ENCODE data around the gene RAET1G. TPM values are rescaled to one million over a fixed set of nuclear protein-coding genes. Genes with fewer than 3 reads are reported as not detected.
A peak's percentile ranks its signal among the peaks of the same experiment; 100 is the strongest.
"Not testable (repeated sequence)": the region's sequence is repeated elsewhere in the genome, so short reads cannot be mapped to it uniquely, and the experiment has no call there.

Gene RAET1G, protein sequence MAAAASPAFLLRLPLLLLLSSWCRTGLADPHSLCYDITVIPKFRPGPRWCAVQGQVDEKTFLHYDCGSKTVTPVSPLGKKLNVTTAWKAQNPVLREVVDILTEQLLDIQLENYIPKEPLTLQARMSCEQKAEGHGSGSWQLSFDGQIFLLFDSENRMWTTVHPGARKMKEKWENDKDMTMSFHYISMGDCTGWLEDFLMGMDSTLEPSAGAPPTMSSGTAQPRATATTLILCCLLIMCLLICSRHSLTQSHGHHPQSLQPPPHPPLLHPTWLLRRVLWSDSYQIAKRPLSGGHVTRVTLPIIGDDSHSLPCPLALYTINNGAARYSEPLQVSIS
- 0.04 TPM for polyA plus RNA-seq (2013, experiment 1 of 2)
- polyA plus RNA-seq (2013, experiment 2 of 2), result not detected

DNA sequence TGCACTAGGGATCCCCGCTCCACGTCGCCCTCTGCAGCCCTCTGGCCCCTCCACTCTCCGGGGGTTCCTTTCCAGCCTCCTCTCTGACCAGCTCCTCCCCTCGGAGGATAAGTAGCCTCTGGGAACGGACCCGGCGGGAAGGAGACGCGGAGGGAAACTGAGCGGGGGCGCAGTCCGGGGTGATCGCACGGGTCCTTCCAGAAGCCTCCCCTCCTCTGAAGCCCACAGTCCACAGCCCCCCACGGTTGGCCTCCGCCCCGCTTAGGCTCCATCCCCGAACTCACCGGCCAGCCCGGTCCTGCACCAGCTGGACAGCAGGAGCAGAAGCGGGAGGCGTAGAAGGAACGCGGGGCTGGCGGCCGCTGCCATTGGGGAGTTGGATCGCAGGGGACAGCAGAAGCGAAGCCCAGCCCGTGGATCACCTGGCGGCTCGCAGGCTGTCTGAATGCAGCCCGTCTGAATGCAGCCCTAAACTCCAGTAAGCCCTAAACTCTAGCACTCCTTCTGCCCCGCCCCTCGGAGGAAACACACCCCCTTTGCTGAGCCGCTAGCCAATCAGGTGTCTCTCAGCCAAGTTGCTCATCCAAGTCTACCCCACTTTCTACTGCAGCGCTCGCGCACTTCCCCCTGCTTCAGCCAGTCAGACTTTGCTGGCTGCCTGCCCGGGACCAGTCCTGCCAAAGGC lies at the start of gene RAET1G:
RAET1G (minus strand) TSS at position 480 of the 685 bp plus-strand sequence; CDS start at position 369, 111 bp downstream.
- peak within 1 kb of the TSS; percentile 91 for H3K4me2 ChIP-seq (ENCODE audit: insufficient read depth, low read length, poor library complexity, severe bottlenecking)
- H3K23ac ChIP-seq (ENCODE audit: low read depth, low read length, poor library complexity), result peak within 1 kb of the TSS; percentile 75
- H2AK5ac ChIP-seq (ENCODE audit: low read depth, low read length), result no peak within 1 kb of the TSS
- peak within 1 kb of the TSS; percentile 56 to 82 for H3K4me3 ChIP-seq (ENCODE audit: low read length in 2 of 2)
- peak within 1 kb of the TSS; percentile 36 for H2BK120ac ChIP-seq (ENCODE audit: low read depth, low read length)
- H3K27ac ChIP-seq (replicated peaks; ENCODE audit: low read length), result no peak within 1 kb of the TSS
- DNase-seq (ENCODE audit: low spot score), result peak; percentile 82
- H2BK15ac ChIP-seq (ENCODE audit: low read length), result no peak within 1 kb of the TSS
- peaks cover 27 to 73% (median 59%) of the 10 kb centered on the region in 3 experiments for H3K27me3 ChIP-seq (ENCODE audit: control insufficient read depth in 3 of 3, insufficient read depth in 3 of 3, low read depth in 1 of 3, low read length in 3 of 3)
- peak within 1 kb of the TSS; percentile 51 for H3K18ac ChIP-seq (ENCODE audit: low read length)
- WGBS, 2 donors (ENCODE audit: extremely low coverage in 2 of 2, insufficient read length in 2 of 2, insufficient replicate concordance in 1 of 2), result no CpG with 5 or more reads among the region's 40 CpGs
- peak within 1 kb of the TSS; percentile 47 for H3K14ac ChIP-seq (ENCODE audit: low read length)
- no peak within 1 kb of the TSS for H4K91ac ChIP-seq (ENCODE audit: low read depth, low read length, poor library complexity)
- no peak within 1 kb of the TSS for H2BK5ac ChIP-seq (ENCODE audit: low read length)
- peak within 1 kb of the TSS; percentile 63 for H3K9ac ChIP-seq (ENCODE audit: low read depth, low read length, poor library complexity)
- H3K4ac ChIP-seq (ENCODE audit: low read length), result no peak within 1 kb of the TSS
- no peaks in the 10 kb centered on the region for H3K36me3 ChIP-seq (replicated peaks in 1 of 2; ENCODE audit: control insufficient read depth in 2 of 2, insufficient read depth in 2 of 2, low read length in 2 of 2)
- H3K79me1 ChIP-seq (ENCODE audit: low read depth, low read length), result no peaks in the 10 kb centered on the region
- H4K8ac ChIP-seq (ENCODE audit: low read depth, low read length), result no peak within 1 kb of the TSS
- H3K4me1 ChIP-seq (ENCODE audit: control insufficient read depth in 2 of 2, insufficient read depth in 1 of 2, low read depth in 1 of 2, low read length in 2 of 2), result peaks cover 5 to 8% of the 10 kb centered on the region in 2 donors
- peak within 1 kb of the TSS; percentile 98 for H2AFZ ChIP-seq (ENCODE audit: low read length)
- peaks cover 2 to 5% of the 10 kb centered on the region in 2 donors for H3K9me3 ChIP-seq (replicated peaks in 1 of 2; ENCODE audit: control insufficient read depth in 2 of 2, insufficient read depth in 1 of 2, low read depth in 1 of 2, low read length in 2 of 2)
- H2BK12ac ChIP-seq (ENCODE audit: low read length), result no peak within 1 kb of the TSS

DNA sequence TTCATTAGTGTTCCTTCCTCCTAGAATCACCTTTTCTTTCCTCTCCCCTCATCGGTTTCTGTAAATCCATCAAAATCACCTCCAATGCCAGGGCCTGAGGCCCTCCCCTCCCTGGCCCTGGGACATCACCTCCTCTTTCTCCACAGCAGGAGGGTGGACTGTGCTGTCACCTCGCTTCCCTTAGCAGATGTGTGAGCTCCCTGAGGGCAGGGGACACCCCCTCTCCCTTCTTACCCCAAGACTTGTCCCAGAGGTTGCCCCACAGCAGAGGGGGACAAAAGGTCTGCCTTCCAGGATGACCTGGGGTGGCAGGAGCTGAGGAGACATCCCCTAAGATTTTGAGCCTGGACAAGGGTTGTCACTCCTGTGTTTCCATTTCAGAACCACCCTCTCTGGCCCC lies 46.7 kb upstream of the RAET1G start:
- H3K23ac ChIP-seq (ENCODE audit: low read depth, low read length, poor library complexity), result no peak overlapping the region
- no peak overlapping the region for H2AFZ ChIP-seq (ENCODE audit: low read length)
- no peaks in the 10 kb centered on the region for H3K9me3 ChIP-seq (replicated peaks in 1 of 2; ENCODE audit: control insufficient read depth in 2 of 2, insufficient read depth in 1 of 2, low read depth in 1 of 2, low read length in 2 of 2)
- no peak for DNase-seq (ENCODE audit: low spot score)
- no peaks in the 10 kb centered on the region for H3K79me1 ChIP-seq (ENCODE audit: low read depth, low read length)
- H3K4me1 ChIP-seq (ENCODE audit: control insufficient read depth in 2 of 2, insufficient read depth in 1 of 2, low read depth in 1 of 2, low read length in 2 of 2), result peaks cover 4 to 8% of the 10 kb centered on the region in 2 donors
- H3K27ac ChIP-seq (replicated peaks; ENCODE audit: low read length), result no peak overlapping the region
- H3K4me3 ChIP-seq (ENCODE audit: low read length in 2 of 2), result no peak overlapping the region
- H4K91ac ChIP-seq (ENCODE audit: low read depth, low read length, poor library complexity), result no peak overlapping the region
- H2BK5ac ChIP-seq (ENCODE audit: low read length), result no peak overlapping the region
- no CpG with 5 or more reads among the region's 2 CpGs for WGBS, 2 donors (ENCODE audit: extremely low coverage in 2 of 2, insufficient read length in 2 of 2, insufficient replicate concordance in 1 of 2)
- H3K36me3 ChIP-seq (replicated peaks in 1 of 2; ENCODE audit: control insufficient read depth in 2 of 2, insufficient read depth in 2 of 2, low read length in 2 of 2), result no peaks in the 10 kb centered on the region
- H2BK120ac ChIP-seq (ENCODE audit: low read depth, low read length), result no peak overlapping the region
- H3K14ac ChIP-seq (ENCODE audit: low read length), result no peak overlapping the region
- no peak overlapping the region for H4K8ac ChIP-seq (ENCODE audit: low read depth, low read length)
- H2BK15ac ChIP-seq (ENCODE audit: low read length), result no peak overlapping the region
- H3K4ac ChIP-seq (ENCODE audit: low read length), result no peak overlapping the region
- H3K9ac ChIP-seq (ENCODE audit: low read depth, low read length, poor library complexity), result no peak overlapping the region
- no peak overlapping the region for H2AK5ac ChIP-seq (ENCODE audit: low read depth, low read length)
- no peak overlapping the region for H3K18ac ChIP-seq (ENCODE audit: low read length)
- peaks cover 7 to 61% (median 40%) of the 10 kb centered on the region in 3 experiments for H3K27me3 ChIP-seq (ENCODE audit: control insufficient read depth in 3 of 3, insufficient read depth in 3 of 3, low read depth in 1 of 3, low read length in 3 of 3)
- no peak overlapping the region for H2BK12ac ChIP-seq (ENCODE audit: low read length)
- no peak overlapping the region for H3K4me2 ChIP-seq (ENCODE audit: insufficient read depth, low read length, poor library complexity, severe bottlenecking)

DNA sequence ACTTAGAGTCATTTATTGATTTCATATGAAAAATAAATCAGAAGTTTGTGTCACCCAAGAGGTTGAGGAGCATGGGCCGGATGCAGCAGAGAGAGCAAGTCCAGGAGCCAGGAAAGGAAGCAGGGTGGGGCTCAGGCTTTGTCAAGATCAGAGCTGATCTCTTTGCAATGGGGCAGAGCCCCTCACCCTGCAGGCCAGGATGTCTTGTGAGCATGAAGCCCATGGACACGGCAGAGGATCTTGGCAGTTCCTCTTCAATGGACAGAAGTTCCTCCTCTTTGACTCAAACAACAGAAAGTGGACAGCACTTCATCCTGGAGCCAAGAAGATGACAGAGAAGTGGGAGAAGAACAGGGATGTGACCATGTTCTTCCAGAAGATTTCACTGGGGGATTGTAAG lies 46.0 kb upstream of the RAET1G start:
- DNase-seq (ENCODE audit: low spot score); H3K9ac ChIP-seq (ENCODE audit: low read depth, low read length, poor library complexity); H3K36me3 ChIP-seq (replicated peaks in 1 of 2; ENCODE audit: control insufficient read depth in 2 of 2, insufficient read depth in 2 of 2, low read length in 2 of 2); H2BK5ac ChIP-seq (ENCODE audit: low read length); H3K23ac ChIP-seq (ENCODE audit: low read depth, low read length, poor library complexity); H3K14ac ChIP-seq (ENCODE audit: low read length); H3K18ac ChIP-seq (ENCODE audit: low read length); H3K4me3 ChIP-seq (ENCODE audit: low read length in 2 of 2); H3K4me1 ChIP-seq (ENCODE audit: control insufficient read depth in 2 of 2, insufficient read depth in 1 of 2, low read depth in 1 of 2, low read length in 2 of 2); H3K4me2 ChIP-seq (ENCODE audit: insufficient read depth, low read length, poor library complexity, severe bottlenecking); H2AK5ac ChIP-seq (ENCODE audit: low read depth, low read length); H2AFZ ChIP-seq (ENCODE audit: low read length); H3K27ac ChIP-seq (replicated peaks; ENCODE audit: low read length); H4K8ac ChIP-seq (ENCODE audit: low read depth, low read length); H3K4ac ChIP-seq (ENCODE audit: low read length); H3K79me1 ChIP-seq (ENCODE audit: low read depth, low read length); H2BK120ac ChIP-seq (ENCODE audit: low read depth, low read length); H2BK12ac ChIP-seq (ENCODE audit: low read length); H2BK15ac ChIP-seq (ENCODE audit: low read length); H3K9me3 ChIP-seq (replicated peaks in 1 of 2; ENCODE audit: control insufficient read depth in 2 of 2, insufficient read depth in 1 of 2, low read depth in 1 of 2, low read length in 2 of 2); H4K91ac ChIP-seq (ENCODE audit: low read depth, low read length, poor library complexity): not testable (repeated sequence)
- WGBS, 2 donors (ENCODE audit: extremely low coverage in 2 of 2, insufficient read length in 2 of 2, insufficient replicate concordance in 1 of 2), result no CpG with 5 or more reads among the region's 2 CpGs
- peaks cover 15 to 64% (median 46%) of the 10 kb centered on the region in 3 experiments for H3K27me3 ChIP-seq (ENCODE audit: control insufficient read depth in 3 of 3, insufficient read depth in 3 of 3, low read depth in 1 of 3, low read length in 3 of 3)

DNA sequence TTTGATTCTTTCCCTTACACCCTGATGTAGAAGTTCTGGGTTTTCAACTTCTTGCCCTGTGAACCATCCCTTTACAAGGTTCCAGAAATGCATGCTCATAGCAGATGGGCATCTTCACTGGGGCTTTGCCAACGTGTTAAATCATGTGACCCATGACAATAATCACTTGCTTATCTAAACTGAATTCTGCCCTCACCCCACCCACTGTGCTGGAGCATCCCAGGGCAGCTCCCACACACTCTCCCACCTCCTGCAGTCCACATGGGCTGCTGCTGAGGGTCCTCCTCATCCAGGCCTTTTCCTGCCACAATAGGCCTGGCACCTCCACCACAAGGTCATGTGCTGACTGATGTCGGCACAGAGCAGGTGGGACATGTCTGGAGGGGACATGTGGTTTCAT lies 45.1 kb upstream of the RAET1G start:
- not testable (repeated sequence) for H3K27ac ChIP-seq (replicated peaks; ENCODE audit: low read length); H4K91ac ChIP-seq (ENCODE audit: low read depth, low read length, poor library complexity); H2BK15ac ChIP-seq (ENCODE audit: low read length); H3K4me2 ChIP-seq (ENCODE audit: insufficient read depth, low read length, poor library complexity, severe bottlenecking); H3K79me1 ChIP-seq (ENCODE audit: low read depth, low read length); H3K4ac ChIP-seq (ENCODE audit: low read length); H2BK5ac ChIP-seq (ENCODE audit: low read length); H2BK12ac ChIP-seq (ENCODE audit: low read length); H3K4me1 ChIP-seq (ENCODE audit: control insufficient read depth in 2 of 2, insufficient read depth in 1 of 2, low read depth in 1 of 2, low read length in 2 of 2); H3K9ac ChIP-seq (ENCODE audit: low read depth, low read length, poor library complexity); H2AFZ ChIP-seq (ENCODE audit: low read length); H3K18ac ChIP-seq (ENCODE audit: low read length); H2BK120ac ChIP-seq (ENCODE audit: low read depth, low read length); H2AK5ac ChIP-seq (ENCODE audit: low read depth, low read length); H3K9me3 ChIP-seq (replicated peaks in 1 of 2; ENCODE audit: control insufficient read depth in 2 of 2, insufficient read depth in 1 of 2, low read depth in 1 of 2, low read length in 2 of 2); H3K4me3 ChIP-seq (ENCODE audit: low read length in 2 of 2); H3K36me3 ChIP-seq (replicated peaks in 1 of 2; ENCODE audit: control insufficient read depth in 2 of 2, insufficient read depth in 2 of 2, low read length in 2 of 2); H4K8ac ChIP-seq (ENCODE audit: low read depth, low read length); H3K23ac ChIP-seq (ENCODE audit: low read depth, low read length, poor library complexity); DNase-seq (ENCODE audit: low spot score)
- Histone ChIP-seq H3K27me3 (ENCODE audit: control insufficient read depth in 3 of 3, insufficient read depth in 3 of 3, low read depth in 1 of 3, low read length in 3 of 3) (peaks cover 15 to 73% (median 47%) of the 10 kb centered on the region in 3 experiments), H3K14ac (ENCODE audit: low read length) (peak overlapping the region; percentile 60)
- no CpG with 5 or more reads among the region's 2 CpGs for WGBS, 2 donors (ENCODE audit: extremely low coverage in 2 of 2, insufficient read length in 2 of 2, insufficient replicate concordance in 1 of 2)
